SU-DHL-6 (cell line): ENCODE measurements around the gene BEGAIN.

Experiments used
- H2AFZ ChIP-seq: fragments of 200-600 bp; sonication (generic); 2 replicates; pipeline ENCODE4 v1.6.1; 2014; ENCODE audit warnings: low read depth, mild to moderate bottlenecking, moderate library complexity, mixed read lengths, antibody characterized with exemption, low read length; ENCODE audit not compliant: severe bottlenecking
- H3F3A ChIP-seq: fragments of 200-600 bp; shearing (Covaris generic); 2 replicates; pipeline ENCODE4 v1.6.0; 2016; ENCODE audit warnings: antibody characterized with exemption, mild to moderate bottlenecking; ENCODE audit not compliant: insufficient read depth
- H3K27ac ChIP-seq: fragments of 200-600 bp; sonication (generic); 2 replicates; pipeline ENCODE4 v1.5.1; 2016; ENCODE audit warnings: low read depth, mild to moderate bottlenecking, low read length, moderate library complexity, mixed read lengths
- H3K27me3 ChIP-seq: fragments of 200-600 bp; sonication (generic), shearing (Covaris generic); 2 replicates; pipeline ENCODE4 v1.6.0; 2014; ENCODE audit warnings: mild to moderate bottlenecking, low read length
- H3K36me3 ChIP-seq: fragments of 200-600 bp; sonication (generic); 2 replicates; pipeline ENCODE4 v1.6.1; 2014; ENCODE audit warnings: mild to moderate bottlenecking, low read length, mixed read lengths
- H3K4me2 ChIP-seq: fragments of 300-600, 200-600 bp; shearing (Covaris generic), sonication (generic); 2 replicates; pipeline ENCODE4 v1.6.0; 2014; ENCODE audit warnings: low read length, low read depth, mild to moderate bottlenecking; ENCODE audit not compliant: poor library complexity, severe bottlenecking
- H3K4me3 ChIP-seq: fragments of 200-600 bp; sonication (generic); 2 replicates; pipeline ENCODE4 v1.5.1; 2014; ENCODE audit warnings: antibody characterized with exemption, low read length, mild to moderate bottlenecking, mixed read lengths; ENCODE audit not compliant: insufficient read depth, poor library complexity, severe bottlenecking
- H3K79me2 ChIP-seq: fragments of 200-600 bp; sonication (generic); 2 replicates; pipeline ENCODE4 v1.6.1; 2014; ENCODE audit warnings: mild to moderate bottlenecking, low read length, moderate library complexity; ENCODE audit not compliant: insufficient read depth
- H3K9ac ChIP-seq: fragments of 200-600 bp; sonication (generic); 2 replicates; pipeline ENCODE4 v1.7.0; 2014; ENCODE audit warnings: mild to moderate bottlenecking, low read length
- H3K9me2 ChIP-seq: fragments of 200-600 bp; sonication (generic); replicated peaks from 2 replicates; pipeline ENCODE4 v1.6.1; 2014; ENCODE audit warnings: low read length; ENCODE audit not compliant: insufficient read depth
- H3K9me3 ChIP-seq: fragments of 200-600 bp; sonication (generic); 2 replicates; pipeline ENCODE4 v1.6.1; 2014; ENCODE audit warnings: low read length, mixed read lengths; ENCODE audit not compliant: insufficient read depth
- H4K20me1 ChIP-seq: fragments of 200-600 bp; sonication (generic); 2 replicates; pipeline ENCODE4 v1.6.1; 2014; ENCODE audit warnings: low read depth, mild to moderate bottlenecking, antibody characterized with exemption, low read length, moderate library complexity, mixed read lengths
- CTCF ChIP-seq: fragments of 200-600 bp; sonication (generic); IDR thresholded peaks from one replicate; pipeline ENCODE4 v1.5.1; 2017; ENCODE audit warnings: antibody characterized with exemption, mild to moderate bottlenecking, low read length, moderate library complexity; ENCODE audit not compliant: insufficient read depth, poor library complexity, severe bottlenecking
- EZH2phosphoT487 ChIP-seq: fragments of 200-600 bp; sonication (generic), shearing (Covaris generic); conservative IDR thresholded peaks from 2 replicates; pipeline ENCODE4 v1.6.1; 2018; ENCODE audit warnings: mild to moderate bottlenecking, antibody characterized with exemption, low read length, moderate library complexity, mixed read lengths

The BEGAIN gene

GRCh38 chr14:100610511-100611217 lies 23.4 kb upstream of the BEGAIN start:
- H3K27me3 ChIP-seq = no peaks in the 10 kb centered on the region
- H3K36me3 ChIP-seq = no peaks in the 10 kb centered on the region
- no peaks in the 10 kb centered on the region for H3K9me3 ChIP-seq
- no peaks in the 10 kb centered on the region for H3K79me2 ChIP-seq
- no peak overlapping the region for H3K4me2 ChIP-seq
- no peak overlapping the region for H2AFZ ChIP-seq
- no peaks in the 10 kb centered on the region for H3F3A ChIP-seq
- TF ChIP-seq EZH2phosphoT487 (no peak), CTCF (no peak)
- no peaks in the 10 kb centered on the region for H3K9me2 ChIP-seq
- no peak overlapping the region for H3K27ac ChIP-seq
- H4K20me1 ChIP-seq = no peaks in the 10 kb centered on the region
- H3K9ac ChIP-seq = no peak overlapping the region
- no peak overlapping the region for H3K4me3 ChIP-seq

GRCh38 chr14:100609941-100610391 lies 22.7 kb upstream of the BEGAIN start:
- Histone ChIP-seq H3K27me3 (no peaks in the 10 kb centered on the region), H4K20me1 (no peaks in the 10 kb centered on the region), H3K4me2 (no peak overlapping the region), H2AFZ (no peak overlapping the region), H3K79me2 (no peaks in the 10 kb centered on the region), H3K36me3 (no peaks in the 10 kb centered on the region), H3K4me3 (no peak overlapping the region), H3K27ac (no peak overlapping the region), H3K9me3 (no peaks in the 10 kb centered on the region), H3F3A (no peaks in the 10 kb centered on the region), H3K9ac (no peak overlapping the region), H3K9me2 (no peaks in the 10 kb centered on the region)
- no peak for TF ChIP-seq CTCF
- TF ChIP-seq EZH2phosphoT487 = no peak

GRCh38 chr14:100609331-100609870 lies 22.2 kb upstream of the BEGAIN start:
- Histone ChIP-seq H3F3A (no peaks in the 10 kb centered on the region), H3K79me2 (no peaks in the 10 kb centered on the region), H3K9ac (no peak overlapping the region), H4K20me1 (no peaks in the 10 kb centered on the region), H2AFZ (no peak overlapping the region), H3K36me3 (no peaks in the 10 kb centered on the region), H3K27ac (no peak overlapping the region), H3K27me3 (no peaks in the 10 kb centered on the region), H3K9me2 (no peaks in the 10 kb centered on the region), H3K4me3 (no peak overlapping the region), H3K4me2 (no peak overlapping the region), H3K9me3 (no peaks in the 10 kb centered on the region)
- TF ChIP-seq CTCF (no peak), EZH2phosphoT487 (no peak)
